Type B pancreatic cell (in vitro differentiated cells): Measurements from ENCODE around the gene RNU4-1. TPM values are rescaled to one million over a fixed set of nuclear protein-coding genes. Genes with fewer than 3 reads are reported as not detected.

Experiments
- DNase-seq: peaks from one replicate; pipeline ENCODE4 v3.0.0; 2021; ENCODE audit warnings: mixed read lengths; ENCODE audit not compliant: unreplicated experiment; ENCODE audit errors: extremely low spot score
- H3K27ac Mint-ChIP-seq: 2 replicates; pipeline ENCODE4 v1.8.0; 2021; ENCODE audit warnings: mild to moderate bottlenecking, mixed read lengths
- H3K27me3 Mint-ChIP-seq: 2 replicates; pipeline ENCODE4 v1.8.0; 2021; ENCODE audit warnings: mixed read lengths
- H3K36me3 Mint-ChIP-seq: 2 replicates; pipeline ENCODE4 v1.8.0; 2021; ENCODE audit warnings: mixed read lengths
- H3K4me1 Mint-ChIP-seq: one replicate; pipeline ENCODE4 v1.8.0; 2021; ENCODE audit warnings: mixed read lengths; ENCODE audit not compliant: unreplicated experiment
- H3K4me3 Mint-ChIP-seq: 2 replicates; pipeline ENCODE4 v1.8.0; 2021; ENCODE audit warnings: mild to moderate bottlenecking, mixed read lengths
- H3K9me3 Mint-ChIP-seq: 2 replicates; pipeline ENCODE4 v1.8.0; 2021; ENCODE audit warnings: mixed read lengths
- total RNA-seq: library from RNA; stranded (reverse); gene quantifications from 2 replicates; pipeline ENCODE4 v1.2.1, GENCODE V29; 2021; ENCODE audit warnings: low replicate concordance
- TF ChIP-seq, protein P1 (sequence below): fragments of 200-600 bp; sonication (generic); conservative IDR thresholded peaks from 2 replicates; pipeline ENCODE4 v1.5.0; 2021; ENCODE audit warnings: antibody characterized with exemption, mild to moderate bottlenecking

Gene RNU4-1
- total RNA-seq, 1 donor from 2014 or later, result 4,376 TPM

DNA sequence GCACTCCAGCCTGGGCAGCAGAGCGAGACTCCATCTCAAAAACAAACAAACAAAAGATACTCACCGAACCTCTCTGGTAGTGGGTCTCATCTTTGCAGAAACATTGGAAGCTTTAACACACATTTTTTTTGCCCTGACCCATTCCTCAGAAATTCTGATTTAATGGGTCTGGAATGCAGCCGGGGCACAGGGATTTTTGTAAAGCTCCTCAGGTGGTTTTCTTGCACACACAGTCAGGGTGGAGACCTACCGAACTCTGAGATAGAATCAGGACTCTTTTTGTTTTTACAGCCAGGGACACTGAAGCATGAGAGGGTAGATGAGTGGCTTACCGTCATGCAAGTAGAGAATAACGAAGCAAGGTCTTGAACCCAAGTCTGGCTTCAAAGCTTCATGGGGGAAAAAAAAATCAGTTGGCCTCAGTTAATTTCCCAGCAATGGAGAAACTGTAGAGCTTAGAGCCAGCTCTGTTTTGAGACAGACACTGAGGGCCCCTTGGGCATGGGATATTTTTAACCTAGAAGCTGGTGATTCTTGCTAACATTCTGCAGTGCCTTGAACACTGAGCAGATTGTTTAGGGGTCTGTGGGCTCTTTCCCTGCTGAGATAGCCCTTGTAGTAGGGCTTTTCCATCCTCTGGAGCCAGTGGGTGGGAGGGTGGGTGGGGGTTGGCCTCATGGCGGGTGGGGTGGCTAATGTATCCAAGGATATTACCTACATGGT is 6.1 kb downstream of the RNU4-1 start:
- Mint-ChIP-seq H3K27ac (peak overlapping the region; percentile 79), H3K9me3 (no peaks in the 10 kb centered on the region), H3K4me1 (peaks cover 10% of the 10 kb centered on the region), H3K4me3 (peak overlapping the region; percentile 46), H3K36me3 (no peaks in the 10 kb centered on the region), H3K27me3 (peaks cover 2% of the 10 kb centered on the region)
- TF ChIP-seq, protein P1, sequence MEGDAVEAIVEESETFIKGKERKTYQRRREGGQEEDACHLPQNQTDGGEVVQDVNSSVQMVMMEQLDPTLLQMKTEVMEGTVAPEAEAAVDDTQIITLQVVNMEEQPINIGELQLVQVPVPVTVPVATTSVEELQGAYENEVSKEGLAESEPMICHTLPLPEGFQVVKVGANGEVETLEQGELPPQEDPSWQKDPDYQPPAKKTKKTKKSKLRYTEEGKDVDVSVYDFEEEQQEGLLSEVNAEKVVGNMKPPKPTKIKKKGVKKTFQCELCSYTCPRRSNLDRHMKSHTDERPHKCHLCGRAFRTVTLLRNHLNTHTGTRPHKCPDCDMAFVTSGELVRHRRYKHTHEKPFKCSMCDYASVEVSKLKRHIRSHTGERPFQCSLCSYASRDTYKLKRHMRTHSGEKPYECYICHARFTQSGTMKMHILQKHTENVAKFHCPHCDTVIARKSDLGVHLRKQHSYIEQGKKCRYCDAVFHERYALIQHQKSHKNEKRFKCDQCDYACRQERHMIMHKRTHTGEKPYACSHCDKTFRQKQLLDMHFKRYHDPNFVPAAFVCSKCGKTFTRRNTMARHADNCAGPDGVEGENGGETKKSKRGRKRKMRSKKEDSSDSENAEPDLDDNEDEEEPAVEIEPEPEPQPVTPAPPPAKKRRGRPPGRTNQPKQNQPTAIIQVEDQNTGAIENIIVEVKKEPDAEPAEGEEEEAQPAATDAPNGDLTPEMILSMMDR, result no peak
- DNase-seq, result no peak

DNA sequence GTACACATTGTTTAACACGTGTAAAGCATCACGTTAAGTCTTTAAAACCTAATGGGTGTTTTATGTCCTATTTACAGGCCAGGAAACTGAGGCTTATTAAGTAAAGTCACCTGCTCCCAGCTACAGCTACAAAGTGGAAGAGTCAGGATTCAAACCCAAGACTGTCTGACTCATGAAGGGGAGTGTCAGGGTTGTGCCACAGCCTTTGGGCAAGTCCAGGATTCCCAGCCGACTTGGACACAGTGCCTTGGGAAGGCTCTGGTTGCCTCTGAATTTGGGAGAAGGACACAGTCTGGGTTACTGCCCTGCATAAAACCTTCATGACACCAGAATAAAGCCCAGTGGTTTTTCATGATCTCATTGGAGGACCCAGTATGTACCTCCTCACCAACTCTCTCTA is 8.7 kb downstream of the RNU4-1 start:
- H3K9me3 Mint-ChIP-seq, result no peaks in the 10 kb centered on the region
- TF ChIP-seq, protein P1, result no peak
- peaks cover 6% of the 10 kb centered on the region for H3K4me1 Mint-ChIP-seq
- H3K27ac Mint-ChIP-seq, result no peak overlapping the region
- DNase-seq, result no peak
- H3K4me3 Mint-ChIP-seq, result no peak overlapping the region
- peaks cover 2% of the 10 kb centered on the region for H3K27me3 Mint-ChIP-seq
- no peaks in the 10 kb centered on the region for H3K36me3 Mint-ChIP-seq

DNA sequence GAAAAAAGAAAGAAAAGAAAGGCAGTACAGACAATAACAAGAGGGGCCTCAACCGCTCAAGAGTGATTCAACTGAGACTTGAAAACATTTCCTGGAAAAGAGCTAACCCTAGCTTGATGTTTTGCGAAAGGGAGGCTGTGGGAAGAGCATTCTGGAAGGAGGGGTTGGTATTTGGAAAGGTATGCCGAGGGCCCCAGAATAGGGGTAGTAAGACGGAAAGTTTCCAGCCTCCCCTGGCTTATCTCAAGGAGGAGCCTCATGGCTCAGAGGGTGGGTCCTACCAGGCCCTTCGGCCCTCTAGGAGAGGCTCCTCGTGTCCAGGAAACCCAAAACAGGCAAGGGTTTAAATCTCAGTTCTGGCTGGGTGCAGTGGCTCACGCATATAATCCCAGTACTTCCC is 9.7 kb downstream of the RNU4-1 start:
- TF ChIP-seq, protein P1, result no peak
- Mint-ChIP-seq H3K27me3 (peaks cover 2% of the 10 kb centered on the region), H3K4me1 (peaks cover 6% of the 10 kb centered on the region), H3K36me3 (no peaks in the 10 kb centered on the region), H3K4me3 (no peak overlapping the region), H3K27ac (no peak overlapping the region), H3K9me3 (no peaks in the 10 kb centered on the region)
- DNase-seq, result no peak

DNA sequence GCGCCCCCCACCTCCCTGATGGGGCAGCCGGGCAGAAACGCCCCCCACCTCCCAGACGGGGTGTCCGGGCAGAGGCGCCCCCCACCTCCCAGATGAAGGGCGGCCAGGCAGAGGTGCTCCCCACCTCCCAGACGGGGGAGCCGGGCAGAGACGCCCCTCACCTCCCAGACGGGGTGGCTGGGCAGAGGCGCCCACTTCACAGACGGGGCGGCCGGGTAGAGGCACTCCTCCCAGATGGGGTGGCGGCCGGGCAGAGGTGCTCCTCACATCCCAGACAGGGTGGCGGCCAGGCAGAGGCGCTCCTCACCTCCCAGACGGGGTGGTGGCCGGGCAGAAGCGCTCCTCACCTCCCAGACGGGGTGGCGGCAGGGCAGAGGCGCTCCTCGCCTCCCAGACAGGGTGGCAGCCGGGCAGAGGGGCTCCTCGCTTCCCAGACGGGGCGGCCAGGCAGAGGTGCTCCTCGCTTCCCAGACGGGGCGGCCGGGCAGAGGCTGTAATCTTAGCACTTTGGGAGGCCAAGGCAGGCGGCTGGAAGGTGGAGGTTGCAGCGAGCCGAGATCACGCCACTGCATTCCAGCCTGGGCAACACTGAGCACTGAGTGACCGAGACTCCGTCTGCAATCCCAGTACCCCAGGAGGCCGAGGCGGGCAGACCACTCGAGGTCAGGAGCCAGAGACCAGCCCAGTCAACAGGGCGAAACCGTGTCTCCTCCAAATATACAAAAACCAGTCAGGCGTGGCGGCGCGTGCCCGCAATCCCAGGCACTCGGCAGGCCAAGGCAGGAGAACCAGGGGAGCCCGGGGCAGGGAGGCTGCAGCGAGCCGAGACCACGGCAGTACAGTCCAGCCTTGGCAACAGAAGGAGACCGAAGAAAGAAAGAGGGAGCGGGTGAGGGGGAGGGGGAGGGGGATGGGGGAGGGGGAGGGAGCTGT is 14.6 kb downstream of the RNU4-1 start:
- Mint-ChIP-seq H3K9me3 (no peaks in the 10 kb centered on the region), H3K27me3 (no peaks in the 10 kb centered on the region)

DNA sequence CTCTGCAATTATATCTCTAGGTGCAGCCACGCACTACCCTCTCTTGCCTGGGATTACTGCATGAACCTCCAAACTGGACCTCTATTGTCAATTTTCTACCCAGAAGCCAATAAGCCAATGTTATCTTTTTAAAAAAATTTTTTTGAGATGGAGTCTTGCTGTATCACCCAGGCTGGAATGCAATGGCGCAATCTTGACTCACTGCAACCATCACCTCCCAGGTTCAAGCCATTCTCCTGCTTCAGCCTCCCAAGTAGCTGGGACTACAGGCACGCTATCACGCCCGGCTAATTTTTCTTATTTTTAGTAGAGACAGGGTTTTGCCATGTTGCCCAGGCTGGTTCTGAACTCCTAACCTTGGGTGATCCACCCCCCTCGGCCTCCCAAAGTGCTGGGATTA is 16.3 kb downstream of the RNU4-1 start:
- no peaks in the 10 kb centered on the region for H3K9me3 Mint-ChIP-seq
- H3K27me3 Mint-ChIP-seq, result no peaks in the 10 kb centered on the region
- TF ChIP-seq, protein P1, result no peak
- DNase-seq, result no peak
- H3K4me1 Mint-ChIP-seq, result no peaks in the 10 kb centered on the region
- no peak overlapping the region for H3K27ac Mint-ChIP-seq
- no peak overlapping the region for H3K4me3 Mint-ChIP-seq
- no peaks in the 10 kb centered on the region for H3K36me3 Mint-ChIP-seq

More for the DNA sequence above, 14.6 kb downstream of the RNU4-1 start:
- Mint-ChIP-seq H3K4me3 (no peak overlapping the region), H3K4me1 (no peaks in the 10 kb centered on the region), H3K27ac (no peak overlapping the region), H3K36me3 (no peaks in the 10 kb centered on the region)
- TF ChIP-seq, protein P1, result no peak
- DNase-seq, result no peak
